ENCODE results near the gene LCE1B. TPM values are rescaled to one million over a fixed set of nuclear protein-coding genes. Genes with fewer than 3 reads are reported as not detected.

LCE1B gene
- total RNA-seq, 5 donors from 2014 or later (not counting 1 experiment from before 2014, with no cell fraction given) = not detected

DNA sequence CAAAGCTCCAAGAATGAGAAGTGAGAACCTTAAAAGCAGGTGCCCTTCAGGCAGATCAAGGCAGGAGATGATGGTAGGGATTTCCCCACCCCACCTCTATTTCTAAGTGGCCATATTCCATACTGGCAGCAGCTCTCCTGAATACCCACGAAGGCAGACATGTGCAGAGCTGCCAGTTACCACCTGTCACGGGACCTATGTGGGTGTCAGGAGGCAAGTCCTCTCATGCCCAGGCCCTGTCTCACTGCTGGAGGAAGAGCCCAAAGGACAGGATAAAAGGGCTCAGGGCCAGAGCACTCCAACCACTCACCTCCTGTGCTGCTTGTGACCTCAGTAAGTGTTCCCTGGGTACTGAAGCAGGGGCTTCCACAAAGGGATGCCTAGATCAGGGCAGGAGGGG, 721 bp upstream of the LCE1B start:
- POLR2A ChIA-PET = no interaction called here

DNA sequence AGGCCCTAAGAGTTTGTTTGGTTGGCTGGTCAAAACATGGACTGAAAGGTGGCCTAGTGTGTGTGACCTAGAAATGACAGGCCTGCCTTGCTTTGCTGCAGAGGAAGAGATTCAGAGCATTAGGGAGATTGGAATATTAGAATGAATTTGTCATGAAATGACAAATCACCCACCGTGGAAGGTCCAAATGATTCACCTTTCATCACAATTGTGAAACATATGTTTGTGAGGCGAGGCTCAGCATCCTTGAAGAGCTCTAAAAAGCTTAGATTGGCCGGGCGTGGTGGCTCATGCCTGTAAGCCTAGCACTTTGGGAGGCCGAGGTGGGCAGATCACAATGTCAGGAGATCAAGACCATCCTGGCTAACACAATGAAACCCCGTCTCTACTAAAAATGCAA, 5.5 kb downstream of the LCE1B start:
- Mint-ChIP-seq H3K27me3 (peaks cover 18% of the 10 kb centered on the region in 2 donors), H3K9me3 (no peaks in the 10 kb centered on the region), H3K36me3 (no peaks in the 10 kb centered on the region), H3K4me1 (no peaks in the 10 kb centered on the region), H3K4me3 (no peak overlapping the region), H3K27ac (no peak overlapping the region)
- H3K9me3 ChIP-seq = no peaks in the 10 kb centered on the region
- H3K27ac ChIP-seq (ENCODE audit: low read length) = no peak overlapping the region
- H3K36me3 ChIP-seq (ENCODE audit: control insufficient read depth in 2 of 2, extremely low read depth in 1 of 2, insufficient read depth in 1 of 2, low read length in 1 of 2) = no peaks in the 10 kb centered on the region
- peaks cover 0 to 3% of the 10 kb centered on the region in 2 experiments for H3K27me3 ChIP-seq (replicated peaks in 1 of 2; ENCODE audit: control insufficient read depth in 2 of 2, extremely low read depth in 1 of 2, insufficient read depth in 2 of 2, low read length in 1 of 2)
- H3K4me1 ChIP-seq (ENCODE audit: control insufficient read depth in 1 of 2, extremely low read depth in 1 of 2, insufficient read depth in 2 of 2, low read length in 2 of 2) = no peaks in the 10 kb centered on the region
- ATAC-seq (replicated peaks in 1 of 4) (no peak), DNase-seq (no peak)
- POLR2A ChIA-PET = no interaction called here
- WGBS (ENCODE audit: insufficient coverage) = 78% methylated on average over 4 of the region's 6 CpGs
- H3K4me3 ChIP-seq (ENCODE audit: control insufficient read depth in 1 of 2, extremely low read depth in 1 of 2, low read length in 1 of 2) = no peak overlapping the region
- CTCF ChIA-PET = no interaction called here

More for the DNA sequence above, 721 bp upstream of the LCE1B start:
- DNase-seq (no peak), ATAC-seq (replicated peaks in 1 of 4) (peak in 1 of 4 experiments; percentile 15)
- H3K4me3 ChIP-seq (ENCODE audit: control insufficient read depth in 1 of 2, extremely low read depth in 1 of 2, low read length in 1 of 2) = no peak overlapping the region
- H3K27ac ChIP-seq (ENCODE audit: low read length) = no peak overlapping the region
- H3K36me3 ChIP-seq (ENCODE audit: control insufficient read depth in 2 of 2, extremely low read depth in 1 of 2, insufficient read depth in 1 of 2, low read length in 1 of 2) = no peaks in the 10 kb centered on the region
- no peak overlapping the region for H3K27ac Mint-ChIP-seq
- no peaks in the 10 kb centered on the region for H3K4me1 ChIP-seq (ENCODE audit: control insufficient read depth in 1 of 2, extremely low read depth in 1 of 2, insufficient read depth in 2 of 2, low read length in 2 of 2)
- H3K27me3 Mint-ChIP-seq = peaks cover 11 to 18% of the 10 kb centered on the region in 2 donors
- H3K27me3 ChIP-seq (replicated peaks in 1 of 2; ENCODE audit: control insufficient read depth in 2 of 2, extremely low read depth in 1 of 2, insufficient read depth in 2 of 2, low read length in 1 of 2) = peaks cover 2 to 7% of the 10 kb centered on the region in 2 experiments
- no peak overlapping the region for H3K4me3 Mint-ChIP-seq
- CTCF ChIA-PET = no interaction called here
- no peaks in the 10 kb centered on the region for H3K9me3 ChIP-seq
- H3K36me3 Mint-ChIP-seq = no peaks in the 10 kb centered on the region
- 81% methylated on average over 2 of the region's 2 CpGs for WGBS (ENCODE audit: insufficient coverage)
- no peaks in the 10 kb centered on the region for H3K4me1 Mint-ChIP-seq
- H3K9me3 Mint-ChIP-seq = peaks cover 0 to 8% (median 0%) of the 10 kb centered on the region in 3 donors

DNA sequence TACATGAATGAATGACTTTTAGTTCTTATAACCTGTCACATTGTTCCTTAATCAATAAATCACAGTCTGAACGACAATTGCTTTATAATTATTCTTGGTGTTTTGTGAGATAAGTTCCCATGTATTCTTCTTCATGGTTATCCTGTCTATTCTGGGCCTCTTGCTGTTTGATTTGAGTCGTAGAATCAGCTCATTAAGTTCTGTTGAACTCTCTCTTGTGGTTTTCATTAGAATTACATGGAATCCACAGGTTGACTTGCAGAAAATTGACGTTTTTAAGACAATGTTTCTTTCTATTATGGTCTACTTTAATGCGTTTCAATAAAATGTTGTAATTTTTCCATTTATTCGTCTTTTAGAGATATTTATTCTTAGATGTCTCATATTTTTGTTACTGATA, 11.5 kb downstream of the LCE1B start:
- H3K27ac ChIP-seq (ENCODE audit: low read length) = no peak overlapping the region
- peaks cover 23 to 29% of the 10 kb centered on the region in 2 donors for H3K27me3 Mint-ChIP-seq
- peaks cover 0 to 14% of the 10 kb centered on the region in 2 experiments for H3K27me3 ChIP-seq (replicated peaks in 1 of 2; ENCODE audit: control insufficient read depth in 2 of 2, extremely low read depth in 1 of 2, insufficient read depth in 2 of 2, low read length in 1 of 2)
- no peak overlapping the region for H3K4me3 Mint-ChIP-seq
- DNase-seq = no peak
- no peaks in the 10 kb centered on the region for H3K9me3 ChIP-seq
- no peaks in the 10 kb centered on the region for H3K4me1 Mint-ChIP-seq
- H3K4me1 ChIP-seq (ENCODE audit: control insufficient read depth in 1 of 2, extremely low read depth in 1 of 2, insufficient read depth in 2 of 2, low read length in 2 of 2) = no peaks in the 10 kb centered on the region
- H3K36me3 ChIP-seq (ENCODE audit: control insufficient read depth in 2 of 2, extremely low read depth in 1 of 2, insufficient read depth in 1 of 2, low read length in 1 of 2) = no peaks in the 10 kb centered on the region
- no peaks in the 10 kb centered on the region for H3K9me3 Mint-ChIP-seq
- ATAC-seq (replicated peaks in 1 of 4) = no peak
- POLR2A ChIA-PET = interaction anchor here in 1 of 2 donors (0.7 kb wide), 1 partner anchor 348 kb away, joined by 3 read pairs; no protein-coding TSS in a partner anchor
- no peaks in the 10 kb centered on the region for H3K36me3 Mint-ChIP-seq
- H3K4me3 ChIP-seq (ENCODE audit: control insufficient read depth in 1 of 2, extremely low read depth in 1 of 2, low read length in 1 of 2) = no peak overlapping the region
- H3K27ac Mint-ChIP-seq = no peak overlapping the region
- CTCF ChIA-PET = no interaction called here
- WGBS (ENCODE audit: insufficient coverage) = 17% methylated on average over 1 of the region's 5 CpGs

DNA sequence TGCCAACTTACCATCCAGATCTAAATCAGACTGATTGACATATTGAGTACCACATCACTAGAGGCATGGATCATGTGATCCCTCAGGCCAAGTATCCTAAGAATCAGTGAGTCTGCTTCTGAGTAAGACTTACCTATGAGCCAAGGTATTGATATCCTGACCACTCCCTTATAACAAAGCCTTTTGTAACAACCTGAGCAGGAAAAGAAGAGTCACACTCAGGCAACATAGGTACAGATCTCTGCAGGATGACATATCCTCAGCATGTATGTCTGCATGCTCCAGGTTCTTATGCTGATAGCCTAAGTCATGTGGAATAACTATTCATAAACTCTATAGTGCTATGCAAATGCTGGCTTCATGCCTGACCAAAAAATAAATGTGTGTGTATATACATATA, 13.2 kb downstream of the LCE1B start:
- H3K9me3 ChIP-seq = no peaks in the 10 kb centered on the region
- H3K36me3 ChIP-seq (ENCODE audit: control insufficient read depth in 2 of 2, extremely low read depth in 1 of 2, insufficient read depth in 1 of 2, low read length in 1 of 2) = no peaks in the 10 kb centered on the region
- Mint-ChIP-seq H3K4me3 (no peak overlapping the region), H3K27me3 (peaks cover 36% of the 10 kb centered on the region in 2 donors), H3K36me3 (no peaks in the 10 kb centered on the region), H3K27ac (no peak overlapping the region), H3K4me1 (no peaks in the 10 kb centered on the region), H3K9me3 (no peaks in the 10 kb centered on the region)
- ChIA-PET POLR2A (no interaction called here), CTCF (no interaction called here)
- DNase-seq (no peak), ATAC-seq (replicated peaks in 1 of 4) (no peak)
- H3K27me3 ChIP-seq (replicated peaks in 1 of 2; ENCODE audit: control insufficient read depth in 2 of 2, extremely low read depth in 1 of 2, insufficient read depth in 2 of 2, low read length in 1 of 2) = peaks cover 0 to 14% of the 10 kb centered on the region in 2 experiments
- no peaks in the 10 kb centered on the region for H3K4me1 ChIP-seq (ENCODE audit: control insufficient read depth in 1 of 2, extremely low read depth in 1 of 2, insufficient read depth in 2 of 2, low read length in 2 of 2)
- no peak overlapping the region for H3K27ac ChIP-seq (ENCODE audit: low read length)
- no peak overlapping the region for H3K4me3 ChIP-seq (ENCODE audit: control insufficient read depth in 1 of 2, extremely low read depth in 1 of 2, low read length in 1 of 2)

DNA sequence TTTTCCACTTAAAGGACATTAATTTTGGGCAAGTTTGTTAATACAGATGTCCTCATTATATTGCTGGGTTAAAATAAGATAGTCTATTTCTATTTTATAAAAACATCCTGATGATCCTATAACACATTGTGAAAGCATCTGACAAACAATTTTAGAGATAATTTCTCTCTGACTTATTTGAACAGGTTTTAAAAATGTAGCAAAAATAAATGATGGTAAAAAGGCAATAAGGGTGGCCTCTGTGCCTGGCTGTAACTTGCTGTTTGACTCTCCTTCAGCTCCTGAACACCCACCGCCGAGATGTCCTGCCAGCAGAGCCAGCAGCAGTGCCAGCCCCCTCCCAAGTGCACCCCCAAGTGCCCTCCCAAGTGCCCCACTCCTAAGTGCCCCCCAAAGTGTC, 15.4 kb downstream of the LCE1B start, which contains the start of gene LCE1A:
Gene LCE1A (plus strand): TSS at position 301 of the 400 bp plus-strand sequence. CDS start 0 bp downstream, at position 301.
- no peaks in the 10 kb centered on the region for H3K9me3 ChIP-seq
- no peaks in the 10 kb centered on the region for H3K36me3 ChIP-seq (ENCODE audit: control insufficient read depth in 2 of 2, extremely low read depth in 1 of 2, insufficient read depth in 1 of 2, low read length in 1 of 2)
- Mint-ChIP-seq H3K27me3 (peaks cover 39 to 47% of the 10 kb centered on the region in 2 donors), H3K4me3 (no peak within 1 kb of the TSS), H3K36me3 (no peaks in the 10 kb centered on the region), H3K9me3 (peaks cover 0 to 5% (median 0%) of the 10 kb centered on the region in 3 donors), H3K4me1 (no peaks in the 10 kb centered on the region), H3K27ac (no peak within 1 kb of the TSS)
- ATAC-seq (replicated peaks in 1 of 4) (no peak), DNase-seq (no peak)
- no peaks in the 10 kb centered on the region for H3K4me1 ChIP-seq (ENCODE audit: control insufficient read depth in 1 of 2, extremely low read depth in 1 of 2, insufficient read depth in 2 of 2, low read length in 2 of 2)
- ChIA-PET CTCF (no interaction called here), POLR2A (no interaction called here)
- WGBS (ENCODE audit: insufficient coverage) = 56% methylated on average over 2 of the region's 2 CpGs
- peaks cover 0 to 16% of the 10 kb centered on the region in 2 experiments for H3K27me3 ChIP-seq (replicated peaks in 1 of 2; ENCODE audit: control insufficient read depth in 2 of 2, extremely low read depth in 1 of 2, insufficient read depth in 2 of 2, low read length in 1 of 2)
- no peak within 1 kb of the TSS for H3K27ac ChIP-seq (ENCODE audit: low read length)
- no peak within 1 kb of the TSS for H3K4me3 ChIP-seq (ENCODE audit: control insufficient read depth in 1 of 2, extremely low read depth in 1 of 2, low read length in 1 of 2)

DNA sequence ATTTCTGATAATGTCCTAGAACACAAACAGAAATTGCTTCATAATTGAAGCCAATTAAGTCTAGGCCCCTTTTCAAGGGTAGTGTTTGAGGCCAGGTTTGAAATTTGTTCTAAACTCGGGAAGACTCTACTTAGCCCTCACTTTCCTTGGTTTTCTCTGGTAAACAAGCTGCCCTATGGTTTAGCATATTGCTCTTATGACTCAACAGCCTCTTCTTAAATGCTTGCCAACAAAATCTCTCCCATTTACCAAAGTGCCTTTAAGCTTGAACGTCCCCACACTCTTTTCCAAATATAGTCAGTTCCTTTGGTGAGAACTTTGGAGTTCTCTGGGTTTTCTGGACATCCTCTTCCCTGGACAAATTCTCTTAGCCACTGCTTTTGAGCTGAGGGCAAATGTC, 25.1 kb downstream of the LCE1B start:
- Mint-ChIP-seq H3K9me3 (no peaks in the 10 kb centered on the region), H3K36me3 (no peaks in the 10 kb centered on the region), H3K27me3 (peaks cover 4 to 22% of the 10 kb centered on the region in 2 donors), H3K4me1 (no peaks in the 10 kb centered on the region), H3K4me3 (no peak overlapping the region), H3K27ac (no peak overlapping the region)
- H3K27ac ChIP-seq (ENCODE audit: low read length) = no peak overlapping the region
- no peaks in the 10 kb centered on the region for H3K9me3 ChIP-seq
- H3K36me3 ChIP-seq (ENCODE audit: control insufficient read depth in 2 of 2, extremely low read depth in 1 of 2, insufficient read depth in 1 of 2, low read length in 1 of 2) = no peaks in the 10 kb centered on the region
- DNase-seq = no peak
- H3K4me3 ChIP-seq (ENCODE audit: control insufficient read depth in 1 of 2, extremely low read depth in 1 of 2, low read length in 1 of 2) = no peak overlapping the region
- POLR2A ChIA-PET = no interaction called here
- no peak for ATAC-seq (replicated peaks in 1 of 4)
- CTCF ChIA-PET = no interaction called here
- WGBS (ENCODE audit: insufficient coverage) = no CpG with 5 or more reads among the region's 2 CpGs
- H3K4me1 ChIP-seq (ENCODE audit: control insufficient read depth in 1 of 2, extremely low read depth in 1 of 2, insufficient read depth in 2 of 2, low read length in 2 of 2) = no peaks in the 10 kb centered on the region
- H3K27me3 ChIP-seq (replicated peaks in 1 of 2; ENCODE audit: control insufficient read depth in 2 of 2, extremely low read depth in 1 of 2, insufficient read depth in 2 of 2, low read length in 1 of 2) = no peaks in the 10 kb centered on the region

DNA sequence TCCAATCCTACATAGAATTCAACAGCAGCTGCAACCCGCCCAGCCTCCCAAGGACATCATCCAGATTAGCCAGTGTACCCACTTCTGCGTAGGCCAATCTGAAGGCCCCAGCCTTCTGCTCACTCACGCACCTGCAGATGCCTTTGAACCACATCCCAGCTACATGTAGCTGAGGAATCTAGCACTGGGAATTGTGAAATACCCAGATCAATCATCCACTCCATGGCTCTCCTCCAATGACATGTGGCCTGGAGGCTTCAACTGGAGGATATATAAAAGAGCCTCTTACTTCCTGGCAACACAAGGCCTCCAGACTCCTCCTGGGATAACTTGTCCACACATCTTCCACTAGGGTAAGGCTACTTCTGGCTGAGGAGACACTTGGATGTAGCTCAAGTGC, 30.8 kb downstream of the LCE1B start, which contains the start of gene LCE6A:
Gene LCE6A (plus strand): TSS at position 301 of the 400 bp plus-strand sequence. CDS start 665 bp downstream, outside the sequence.
- Mint-ChIP-seq H3K27me3 (peaks cover 12 to 39% of the 10 kb centered on the region in 2 donors), H3K27ac (no peak within 1 kb of the TSS), H3K9me3 (no peaks in the 10 kb centered on the region), H3K36me3 (no peaks in the 10 kb centered on the region), H3K4me3 (no peak within 1 kb of the TSS), H3K4me1 (no peaks in the 10 kb centered on the region)
- Histone ChIP-seq H3K4me3 (ENCODE audit: control insufficient read depth in 1 of 2, extremely low read depth in 1 of 2, low read length in 1 of 2) (no peak within 1 kb of the TSS), H3K36me3 (ENCODE audit: control insufficient read depth in 2 of 2, extremely low read depth in 1 of 2, insufficient read depth in 1 of 2, low read length in 1 of 2) (no peaks in the 10 kb centered on the region), H3K27ac (ENCODE audit: low read length) (no peak within 1 kb of the TSS), H3K4me1 (ENCODE audit: control insufficient read depth in 1 of 2, extremely low read depth in 1 of 2, insufficient read depth in 2 of 2, low read length in 2 of 2) (no peaks in the 10 kb centered on the region), H3K27me3 (replicated peaks in 1 of 2; ENCODE audit: control insufficient read depth in 2 of 2, extremely low read depth in 1 of 2, insufficient read depth in 2 of 2, low read length in 1 of 2) (peaks cover 0 to 6% of the 10 kb centered on the region in 2 experiments), H3K9me3 (no peaks in the 10 kb centered on the region)
- 90% methylated on average over 3 of the region's 3 CpGs for WGBS (ENCODE audit: insufficient coverage)
- CTCF ChIA-PET = no interaction called here
- DNase-seq = no peak
- POLR2A ChIA-PET = no interaction called here
- no peak for ATAC-seq (replicated peaks in 1 of 4)
